Prostate gland (tissue), 2 donors: Measurements from ENCODE around the gene PSMD10.

ENCODE experiments used
- CTCF ChIP-seq, 4 experiments: fragments of 200-600 bp in 2 of 4; fragments of 450-650 bp in 2 of 4; sonication (generic) in 2 of 4; IDR thresholded peaks; 1 replicate in 3 of 4; 2 replicates in 1 of 4; pipeline ENCODE4 v1.5.1; 2016 to 2019; ENCODE audit warnings: antibody characterized with exemption in 4 of 4, mild to moderate bottlenecking in 2 of 4, moderate library complexity in 2 of 4
- POLR2A ChIP-seq: fragments of 450-650 bp; IDR thresholded peaks from one replicate; pipeline ENCODE4 v1.6.1; 2016; ENCODE audit warnings: antibody characterized with exemption, mild to moderate bottlenecking

GRCh38 chrX:108034725-108035124, 56.6 kb downstream of the PSMD10 start:
- TF ChIP-seq CTCF (IDR thresholded peaks at IDR 0.05) (no peak), POLR2A (no peak)
